Head of caudate nucleus (tissue), 42 donors: ENCODE data around the gene TSHZ1.
A peak's percentile ranks its signal among the peaks of the same experiment; 100 is the strongest.

Source experiments
- DNase-seq, 42 donors: peaks; one replicate each; pipeline versions ENCODE4 v3.0.0 to v3.0.0-alpha.2; 2020 to 2021; ENCODE audit warnings: mixed read lengths in 7 of 42
- intact Hi-C: fragments of 100-400 bp; cut with DNase I; formaldehyde crosslinking; loops from one replicate; pipeline ENCODE4 v1.15.0; 2022

Gene TSHZ1

DNA sequence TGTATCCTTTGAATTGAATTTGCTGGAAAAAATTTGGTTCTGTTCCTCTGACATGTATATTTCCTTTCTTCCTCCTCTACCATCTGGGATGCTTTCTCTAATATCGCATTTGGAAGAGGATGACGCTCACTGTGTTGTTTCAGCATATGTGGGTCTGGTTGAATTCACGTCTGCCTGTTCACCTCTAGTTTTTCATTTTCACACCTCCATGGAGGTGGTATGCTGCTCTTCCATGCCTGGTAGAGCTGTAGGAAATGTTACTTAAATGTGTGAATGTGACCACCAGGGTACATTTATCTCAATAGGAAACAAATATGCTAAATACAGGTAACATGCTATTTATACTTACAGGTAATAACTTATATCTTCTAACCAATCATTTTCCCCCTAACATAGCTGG is 44.5 kb downstream of the TSHZ1 start:
- no peak for DNase-seq
- intact Hi-C loops, result no loop called here

DNA sequence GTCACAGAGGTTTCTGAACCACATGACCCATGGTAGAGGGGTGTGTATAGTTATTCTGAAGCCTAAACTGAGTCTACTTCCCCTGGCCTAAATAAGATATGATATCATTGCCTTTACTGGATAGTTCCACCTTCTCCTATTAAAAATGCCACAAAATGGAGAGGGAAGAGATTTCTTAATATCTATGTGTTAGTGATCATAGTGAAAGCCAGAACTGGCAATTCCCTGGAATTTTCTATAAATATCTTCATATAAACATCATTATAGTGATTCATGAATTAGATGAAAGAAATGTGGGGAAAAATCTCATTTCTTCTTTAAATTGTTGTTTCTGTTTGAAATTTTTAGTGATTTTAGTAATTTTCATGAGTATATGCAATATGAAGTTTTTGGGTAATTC is 45.8 kb downstream of the TSHZ1 start:
- intact Hi-C loops, result no loop called here
- no peak for DNase-seq

DNA sequence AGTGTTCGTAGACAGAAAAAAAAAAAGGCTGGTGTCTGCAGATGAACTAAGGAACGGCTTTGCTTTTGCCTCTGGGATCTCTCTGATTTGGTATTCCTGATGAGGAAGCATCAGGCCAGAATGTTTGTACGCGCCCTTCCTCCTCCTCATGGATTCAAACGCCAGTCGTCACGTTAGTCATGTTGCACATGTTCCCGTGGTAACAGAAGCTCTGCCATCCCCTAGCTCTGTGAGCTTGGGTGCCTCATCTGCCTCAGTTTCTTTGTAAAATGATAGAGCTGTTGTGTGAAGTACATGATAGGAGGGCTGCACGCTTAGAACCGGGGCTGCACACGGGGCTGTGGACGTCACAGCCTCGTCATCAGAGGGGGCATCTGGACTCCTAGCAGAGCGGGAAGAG is 47.0 kb downstream of the TSHZ1 start:
- DNase-seq, result peak in 1 of 42 donors; percentile 30
- intact Hi-C loops, result no loop called here

DNA sequence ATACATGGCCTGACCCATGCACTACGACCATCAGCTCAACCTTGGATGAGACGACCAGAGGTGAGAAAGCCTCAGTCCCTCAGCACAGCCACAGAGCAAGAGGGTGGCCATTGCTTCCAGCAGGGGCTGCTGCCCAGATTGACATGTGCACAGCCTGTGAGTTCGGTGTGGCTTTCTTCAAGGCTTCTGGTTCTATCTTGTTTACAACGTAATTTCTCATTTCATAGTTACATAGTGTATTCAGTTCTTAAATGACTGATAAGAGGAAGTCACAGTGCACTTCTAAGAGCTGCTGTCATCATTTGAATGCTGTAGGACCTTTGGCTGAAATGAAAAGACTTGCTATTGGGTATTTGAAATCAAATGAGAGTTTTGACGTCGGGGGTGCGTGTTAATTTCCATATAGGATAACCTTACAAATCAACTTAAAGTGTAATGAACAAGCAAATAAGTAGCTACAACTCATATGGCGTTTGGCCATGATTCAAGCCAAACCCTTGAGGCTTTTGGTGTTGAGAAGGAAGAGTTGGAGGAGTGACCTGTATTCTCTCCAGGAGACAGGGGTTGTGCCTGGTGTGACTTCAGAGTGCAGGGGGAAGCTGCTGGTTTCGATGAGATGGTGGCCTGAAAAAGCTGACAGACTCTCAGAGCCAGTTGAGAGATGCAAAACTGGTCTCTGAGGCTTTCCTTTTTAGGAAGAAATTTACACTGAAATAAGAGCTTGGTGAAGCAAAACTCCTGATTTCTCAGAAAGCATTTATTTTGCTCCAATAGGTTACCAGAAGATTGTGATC is 51.0 kb downstream of the TSHZ1 start:
- intact Hi-C loops, result no loop called here
- DNase-seq, result no peak

DNA sequence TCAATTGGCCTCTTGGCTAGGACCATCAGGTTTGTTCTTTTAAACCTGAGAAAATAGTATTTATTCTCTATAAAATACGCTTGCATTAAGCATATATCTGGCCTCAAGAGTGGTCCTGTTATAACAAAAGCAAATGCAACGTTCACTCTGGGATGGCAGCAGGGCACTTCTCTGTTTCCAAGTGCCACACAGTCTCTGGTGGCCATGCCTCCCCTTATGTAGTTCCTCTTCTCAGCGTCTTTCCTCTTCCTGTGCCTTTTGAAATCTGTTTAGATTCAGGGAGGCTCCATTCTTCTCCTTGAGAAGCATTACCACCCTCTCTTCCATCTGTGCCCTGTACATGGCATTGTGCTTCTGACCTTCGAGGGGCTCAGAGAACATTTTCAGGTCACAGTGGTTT is 51.9 kb downstream of the TSHZ1 start:
- DNase-seq, result no peak
- intact Hi-C loops, result no loop called here

DNA sequence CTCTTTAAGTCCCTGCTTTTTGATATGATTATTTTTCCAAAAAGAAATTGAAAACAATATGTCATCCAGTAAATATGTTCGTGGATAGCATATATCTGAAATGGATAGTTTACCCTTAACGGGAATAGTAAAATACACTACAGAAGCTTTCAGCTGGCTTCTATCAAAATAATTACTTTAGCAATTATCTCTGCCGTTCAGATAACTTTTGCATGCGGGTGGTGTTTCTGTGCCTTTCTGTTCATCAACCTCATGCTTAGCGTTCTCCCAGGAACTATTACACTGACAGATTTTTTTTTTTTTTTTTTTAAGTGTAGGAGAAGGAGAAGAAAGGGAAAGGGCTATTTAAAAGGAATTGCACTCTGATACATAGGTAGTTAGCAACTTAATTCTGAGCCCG is 53.6 kb downstream of the TSHZ1 start:
- DNase-seq, result no peak
- intact Hi-C loops, result no loop called here

DNA sequence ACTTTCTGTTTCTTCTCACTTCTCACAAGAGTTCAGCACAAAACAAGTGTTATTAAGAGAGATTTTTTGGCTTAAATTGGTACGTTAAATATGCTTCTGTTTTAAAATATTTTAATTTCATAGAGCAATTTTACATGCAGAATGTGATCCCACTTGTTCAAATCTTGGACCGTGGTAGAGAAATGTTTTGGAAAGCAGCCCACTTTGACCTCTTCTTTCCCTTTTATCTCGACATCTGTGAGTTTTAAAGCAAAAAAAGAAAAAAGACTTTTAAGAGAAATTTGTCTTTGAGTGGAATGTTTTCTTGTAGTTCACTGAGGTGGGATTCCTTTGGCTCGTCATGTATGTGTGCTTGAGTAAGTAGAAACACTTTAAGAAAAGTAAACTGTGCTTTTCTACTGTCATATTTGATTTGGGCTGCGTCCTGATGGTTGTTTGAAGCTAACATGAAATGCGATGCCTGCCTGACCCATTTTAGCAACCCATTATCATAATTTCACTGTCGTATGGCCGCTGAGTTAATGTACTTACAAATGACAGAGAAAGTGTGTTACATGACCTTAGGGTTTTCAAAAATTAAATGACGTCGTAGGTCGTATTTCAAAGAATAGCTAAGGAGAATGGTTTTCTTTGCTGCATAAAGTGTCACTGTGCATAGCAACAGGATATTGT is 54.5 kb downstream of the TSHZ1 start:
- intact Hi-C loops, result no loop called here
- DNase-seq, result no peak

DNA sequence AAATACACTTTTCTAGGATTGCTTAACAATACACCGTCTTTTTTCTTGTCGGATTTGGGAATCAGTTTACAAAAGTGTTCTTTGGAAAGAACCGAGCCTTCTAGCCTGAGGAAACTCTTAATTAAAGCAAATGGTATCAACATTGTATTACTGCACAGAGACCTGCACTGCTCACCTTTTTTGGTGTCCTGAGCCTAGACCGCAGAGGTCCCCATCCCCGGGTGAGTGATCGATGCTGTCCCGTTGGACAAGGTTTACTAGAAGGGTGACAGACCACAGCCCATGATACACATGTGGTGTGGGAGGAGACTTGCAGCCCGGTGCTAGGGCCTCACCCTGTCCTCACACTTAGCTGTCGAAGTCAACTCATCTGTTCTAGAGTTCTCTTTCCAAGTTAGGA is 55.3 kb downstream of the TSHZ1 start:
- intact Hi-C loops, result no loop called here
- peak in 1 of 42 donors; percentile 32 for DNase-seq

DNA sequence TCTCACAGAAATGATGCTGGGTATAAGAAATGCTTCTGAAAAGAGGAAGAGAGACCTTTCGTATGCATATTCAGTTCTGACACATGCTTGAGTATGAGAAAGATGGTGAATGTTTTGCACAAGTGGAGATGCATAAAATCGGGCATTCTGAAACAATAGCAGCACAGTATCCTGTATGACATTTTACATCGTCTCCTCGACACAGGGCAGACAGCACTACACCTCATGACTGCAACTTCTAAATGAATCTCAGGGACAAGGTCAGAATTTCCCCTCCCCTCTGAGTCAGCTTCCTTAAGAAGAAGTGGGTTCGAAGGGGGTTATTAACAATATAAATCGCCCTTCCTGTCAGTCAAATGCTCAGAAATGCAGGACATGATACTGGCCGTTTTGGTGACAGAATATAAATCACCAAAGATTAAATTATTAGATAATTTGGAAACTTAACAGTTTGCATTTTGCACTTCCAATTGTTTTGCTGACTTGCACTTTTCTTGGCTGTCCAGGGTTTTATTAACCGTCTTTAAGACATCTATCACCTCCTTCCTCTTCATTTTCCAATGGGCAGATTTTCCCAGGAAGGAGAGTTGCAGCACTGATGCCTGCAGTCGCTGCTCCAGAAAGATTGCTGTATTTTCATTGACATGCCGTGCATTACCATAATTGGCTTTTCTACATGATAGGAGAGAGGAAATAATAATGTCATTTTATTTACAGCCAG is 57.2 kb downstream of the TSHZ1 start:
- intact Hi-C loops, result no loop called here
- DNase-seq, result no peak

DNA sequence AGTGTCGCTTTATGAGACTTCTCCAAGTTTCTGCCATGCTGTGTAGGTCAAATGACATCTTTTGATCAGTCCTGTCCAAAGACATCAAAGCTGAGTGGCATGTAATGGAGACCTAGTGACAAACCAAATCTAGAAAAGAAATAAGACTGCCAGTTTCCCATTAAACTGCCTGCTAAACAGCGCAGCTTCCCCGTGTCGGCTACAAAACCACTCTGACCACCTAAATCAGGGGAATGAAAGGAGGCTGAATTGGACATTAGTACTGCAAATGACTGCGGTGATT is 57.7 kb downstream of the TSHZ1 start:
- intact Hi-C loops, result no loop called here
- DNase-seq, result no peak

DNA sequence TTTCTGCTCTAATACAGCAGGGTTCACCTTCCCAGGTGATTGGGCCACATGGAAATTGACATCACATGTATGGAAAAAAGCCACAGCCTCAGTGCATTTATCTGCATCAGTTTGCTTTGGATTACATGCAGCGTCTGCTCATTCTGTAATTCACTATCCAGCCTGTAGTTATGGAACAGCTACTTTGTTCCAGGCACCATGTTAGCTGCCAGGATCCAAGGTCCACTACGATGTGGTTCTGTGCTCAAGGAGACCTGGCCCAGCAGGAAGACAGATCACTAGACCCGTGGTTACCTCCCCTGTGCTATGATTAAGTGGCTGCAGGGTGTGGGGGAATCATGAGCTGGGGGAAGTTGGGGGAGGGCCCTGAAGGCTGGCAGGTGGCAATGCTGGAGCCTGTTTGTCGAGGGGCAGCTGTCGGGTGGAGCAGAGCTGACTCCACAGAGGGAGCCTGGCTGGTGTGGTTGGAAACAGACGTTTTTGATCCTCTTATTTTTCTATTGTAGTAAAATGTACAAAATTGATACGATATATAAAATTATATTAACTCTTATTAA is 58.6 kb downstream of the TSHZ1 start:
- intact Hi-C loops, result no loop called here
- DNase-seq, result no peak

DNA sequence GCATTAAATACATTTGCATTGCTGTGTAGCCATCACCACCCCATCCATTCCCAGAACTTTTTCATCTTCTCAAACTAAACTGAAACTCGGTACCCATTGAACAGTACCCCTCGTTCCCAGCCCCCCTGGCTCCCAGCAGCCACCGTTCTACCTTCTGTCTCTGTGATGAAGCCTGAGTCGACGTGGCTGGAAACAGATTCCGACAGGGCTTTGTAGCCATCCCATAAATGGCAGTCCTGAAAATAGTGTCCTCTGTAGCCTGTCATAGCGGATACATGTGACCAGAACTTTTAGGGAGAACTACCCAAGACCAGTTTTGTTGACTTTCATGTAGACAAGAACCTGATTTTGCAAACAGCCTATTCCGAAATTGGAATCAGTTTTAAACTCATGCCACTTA is 59.1 kb downstream of the TSHZ1 start:
- intact Hi-C loops, result no loop called here

DNA sequence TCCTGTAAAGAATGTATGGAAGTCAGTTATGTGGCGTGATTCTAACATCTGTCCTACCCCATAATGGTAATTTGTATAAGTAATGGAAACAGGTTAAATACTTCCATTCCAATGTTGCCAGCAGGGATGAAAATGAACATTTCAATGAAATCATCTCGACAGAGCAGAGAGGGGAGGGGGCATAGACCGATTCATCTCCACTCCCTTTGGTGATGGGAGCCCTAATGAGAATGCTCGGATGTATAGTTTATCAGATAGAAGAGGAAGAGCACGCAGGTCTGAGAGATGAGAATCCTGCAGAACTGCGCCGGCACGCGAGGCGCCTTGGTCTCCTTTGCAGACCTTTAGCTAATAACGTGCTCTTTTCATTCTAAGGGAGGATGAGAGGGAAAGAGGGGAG is 61.4 kb downstream of the TSHZ1 start:
- DNase-seq, result no peak
- intact Hi-C loops, result no loop called here

More for the DNA sequence above, 59.1 kb downstream of the TSHZ1 start:
- no peak for DNase-seq

DNA sequence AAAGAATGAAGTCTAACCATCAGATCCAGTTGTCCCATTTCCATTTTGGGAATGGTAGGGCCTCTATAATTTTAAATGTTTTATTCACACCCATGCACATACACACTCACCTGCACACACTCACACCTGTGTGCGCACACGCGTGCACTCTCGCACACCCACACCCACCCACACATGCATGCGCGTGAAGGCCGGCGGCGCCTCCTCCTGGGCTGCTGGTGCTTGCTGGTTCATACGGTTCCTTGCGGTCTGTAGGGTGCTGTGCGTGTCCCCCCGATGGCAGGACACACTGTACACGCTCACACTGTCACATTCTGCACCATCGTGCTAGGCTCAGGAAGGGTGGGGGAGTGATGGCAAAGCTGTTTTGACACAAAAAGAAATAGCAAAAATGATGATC is 63.2 kb downstream of the TSHZ1 start:
- intact Hi-C loops, result no loop called here
- DNase-seq, result peak in 1 of 42 donors; percentile 28

DNA sequence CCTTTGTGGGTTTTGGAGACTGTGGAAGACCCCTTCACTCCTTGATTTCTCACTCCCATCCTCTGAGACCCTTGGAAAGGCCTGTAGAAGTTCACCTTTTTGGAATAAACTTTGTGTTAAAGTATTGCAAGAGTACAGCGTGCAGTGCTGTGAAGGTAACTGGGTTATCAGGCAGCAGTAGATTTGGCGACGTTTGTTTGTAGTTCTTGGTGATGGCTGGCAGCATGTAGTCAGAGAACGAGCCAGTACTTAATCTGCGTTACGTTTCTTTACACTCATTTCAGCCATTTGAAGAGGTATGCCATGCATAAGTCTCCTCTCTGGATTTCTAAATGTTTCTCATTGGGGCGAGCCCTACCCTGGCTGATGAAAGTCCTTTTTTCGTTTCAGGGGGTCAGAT is 64.6 kb downstream of the TSHZ1 start:
- intact Hi-C loops, result no loop called here
- no peak for DNase-seq

DNA sequence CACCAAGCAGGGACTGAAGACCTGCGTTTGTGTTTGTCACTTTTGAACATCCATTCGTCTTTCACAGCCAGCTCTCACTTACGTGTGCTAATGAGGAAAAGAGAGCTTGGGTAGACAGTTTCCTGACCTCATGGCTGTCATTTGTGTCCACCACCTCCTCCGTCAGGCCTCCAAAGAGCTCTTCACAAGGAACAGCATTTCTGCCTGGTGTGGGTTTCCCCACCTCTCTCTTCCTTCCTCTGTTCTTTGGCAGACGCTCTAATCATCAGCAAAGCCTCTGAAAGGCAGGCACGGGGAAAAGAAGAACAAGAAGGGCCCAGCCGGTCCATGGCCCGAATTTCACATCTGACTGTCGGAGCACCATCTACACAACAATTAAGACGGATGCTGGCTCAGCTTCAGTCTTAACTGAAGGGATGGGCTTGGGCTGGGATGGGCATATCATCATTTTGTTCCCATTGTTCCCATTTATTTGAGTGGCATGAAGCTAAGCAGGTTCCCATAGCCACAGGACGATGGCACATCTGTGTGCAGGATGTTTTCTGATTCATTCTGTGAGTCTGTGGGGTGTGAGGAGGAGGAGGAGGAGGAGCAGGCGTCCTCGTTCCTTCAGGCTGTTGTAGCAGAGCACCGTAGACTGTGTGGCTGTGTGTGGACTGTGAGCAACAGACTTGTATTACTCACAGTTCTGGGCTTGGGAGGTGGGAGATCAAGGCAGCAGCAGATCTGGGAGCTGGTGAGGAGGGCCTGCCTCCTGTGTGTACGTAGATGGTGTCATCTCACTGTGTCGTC is 66.4 kb downstream of the TSHZ1 start:
- DNase-seq, result peak in 9 of 42 donors; percentile 19 to 55 (median 45)
- intact Hi-C loops, result no loop called here

DNA sequence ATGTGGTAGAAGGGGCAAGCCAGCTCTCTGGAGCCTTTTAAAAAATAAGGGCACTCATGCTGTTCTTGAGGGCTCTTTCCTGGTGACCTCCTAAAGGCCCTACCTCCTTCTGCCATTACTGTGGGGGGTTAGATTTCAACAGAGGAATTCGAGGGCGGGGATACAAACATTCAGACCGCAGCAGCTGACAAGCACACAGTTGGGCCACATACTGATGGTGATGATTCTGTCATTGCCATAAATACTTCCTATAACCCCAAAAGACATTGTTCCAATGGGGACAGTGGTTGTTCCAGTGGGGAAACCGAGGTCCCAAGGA is 67.0 kb downstream of the TSHZ1 start:
- DNase-seq, result no peak
- intact Hi-C loops, result no loop called here

DNA sequence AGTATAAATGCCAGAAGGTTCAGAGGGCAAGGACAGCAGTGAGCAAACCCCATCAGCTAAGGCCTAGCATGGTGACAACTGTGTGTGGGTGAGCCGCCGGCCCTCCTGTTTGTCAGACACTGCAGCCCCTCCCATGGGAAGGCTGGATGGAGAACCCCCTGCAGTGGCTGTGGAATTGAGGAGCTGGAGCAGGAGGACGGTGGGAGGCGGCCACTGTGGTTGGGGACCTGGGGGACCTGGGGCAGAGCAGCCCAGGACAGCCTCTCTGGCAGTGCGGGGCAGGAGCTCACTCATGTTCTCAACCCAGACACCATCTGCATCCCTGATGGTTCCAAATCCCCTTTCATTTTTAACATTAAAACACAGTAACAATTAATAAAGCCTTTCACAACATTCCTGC is 68.8 kb downstream of the TSHZ1 start:
- DNase-seq, result no peak
- intact Hi-C loops, result no loop called here

DNA sequence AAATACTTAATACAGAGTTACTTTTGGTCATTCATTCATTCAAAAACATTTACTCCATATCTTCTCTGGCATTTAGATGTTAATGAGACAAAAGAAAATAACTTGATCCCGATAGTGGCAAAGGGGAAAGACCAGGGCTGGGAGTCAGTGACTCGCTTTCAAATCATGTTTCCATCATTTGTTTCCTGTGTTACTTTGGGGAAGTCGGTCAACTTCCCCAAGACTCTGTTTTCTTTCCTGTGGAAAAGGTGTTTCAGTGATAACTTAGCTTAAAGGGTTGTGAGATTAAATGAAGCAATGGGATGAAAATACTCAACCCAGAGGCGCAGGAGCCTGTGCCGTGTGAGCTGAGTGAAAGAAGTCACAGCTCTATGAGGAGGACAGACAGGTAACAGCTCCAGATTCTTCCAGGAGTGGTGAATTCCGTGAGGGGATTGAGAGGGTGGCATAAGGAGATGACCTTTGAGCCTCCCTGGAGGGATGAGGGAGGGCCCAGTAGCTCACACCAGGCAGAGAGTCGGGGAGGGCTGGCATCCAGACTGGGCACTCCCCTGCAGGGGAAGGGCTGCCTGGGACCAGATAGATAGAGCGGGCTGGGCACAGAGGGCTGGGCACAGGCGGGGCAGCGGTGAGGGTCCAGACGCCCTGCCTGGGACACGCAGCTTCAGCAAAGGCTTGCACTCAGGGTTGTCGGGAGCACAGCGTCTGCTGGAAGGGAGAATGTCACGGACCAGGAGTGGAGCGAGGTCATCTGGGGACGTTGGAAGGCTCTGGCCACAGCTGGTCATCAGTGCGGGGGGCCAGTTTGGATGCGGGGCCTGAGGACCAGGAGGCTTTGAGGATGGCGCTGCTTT is 70.1 kb downstream of the TSHZ1 start:
- intact Hi-C loops, result no loop called here

More for the DNA sequence above, 70.1 kb downstream of the TSHZ1 start:
- DNase-seq, result no peak
